Right cardiac atrium (tissue), 5 donors: ENCODE data around the gene RBM27. TPM values are rescaled to one million over a fixed set of nuclear protein-coding genes. Genes with fewer than 3 reads are reported as not detected.
"Not testable (repeated sequence)": the region's sequence is repeated elsewhere in the genome, so short reads cannot be mapped to it uniquely, and the experiment has no call there.

Source experiments
- ATAC-seq, 2 donors: fragments of 200-7000 bp; cut with Tn5 transposase; one replicate each; pipeline versions ENCODE4 v1.8.0 to v1.9.1; 2020; ENCODE audit warnings: moderate library complexity in 2 of 2, mild to moderate bottlenecking in 1 of 2
- DNase-seq, 3 donors: peaks; one replicate each; pipeline ENCODE4 v3.0.0-alpha.2; 2020
- H3K27ac ChIP-seq: one replicate; pipeline ENCODE4 v1.5.1; 2013; ENCODE audit warnings: mild to moderate bottlenecking, low read length, control low read depth, moderate library complexity
- H3K27me3 ChIP-seq: one replicate; pipeline ENCODE4 v1.6.1; 2013; ENCODE audit not compliant: control insufficient read depth, insufficient read depth
- H3K4me1 ChIP-seq: one replicate; pipeline ENCODE4 v1.6.1; 2013; ENCODE audit warnings: low read length; ENCODE audit not compliant: control insufficient read depth, insufficient read depth
- H3K4me3 ChIP-seq: one replicate; pipeline ENCODE4 v1.5.1; 2013; ENCODE audit warnings: low read length, control low read depth
- H3K9me3 ChIP-seq: one replicate; pipeline ENCODE4 v1.6.1; 2013; ENCODE audit warnings: low read length; ENCODE audit not compliant: control insufficient read depth
- WGBS: extraction: QIAGEN DNeasy Blood & Tissue Kit; methylation state at CpG from one replicate; pipeline ENCODE4 v1.1.7; 2013; 5-methylcytosine and 5-hydroxymethylcytosine counted together
- intact Hi-C, 4 donors: fragments of 100-400 bp; cut with DNase I; formaldehyde crosslinking; loops; one replicate each; pipeline versions ENCODE4 v1.11.0 to v1.14.0; 2022 to 2023
- polyA plus RNA-seq: library from polyadenylated mRNA; stranded (reverse); fragments of 200-250 nt; gene quantifications from one replicate; pipeline ENCODE4 v1.2.3, GENCODE V29; 2013
- total RNA-seq, 4 donors: library from RNA; stranded (reverse); fragmentation: NEBNext Ultra II Directional; extraction: Animal tissue kit (Norgen Biotek cat#: 25700); gene quantifications; one replicate each; pipeline ENCODE4 v1.2.1, GENCODE V29; 2021
- donor health status: healthy with polysubstance abuse.
- donor health status: DM: no; HTN: yes; CAD: no.
- donor health status: DM: no; HTN: no; CAD: no.
- donor health status: DM: no; HTN: yes; CAD: no; lungs with severe emphysema.
- donor health status: DM: yes; HTN: yes; CAD: no.

Gene RBM27
- total and polyA plus RNA-seq, 5 donors = 6.7 to 16.7 (median 13.8) TPM

DNA sequence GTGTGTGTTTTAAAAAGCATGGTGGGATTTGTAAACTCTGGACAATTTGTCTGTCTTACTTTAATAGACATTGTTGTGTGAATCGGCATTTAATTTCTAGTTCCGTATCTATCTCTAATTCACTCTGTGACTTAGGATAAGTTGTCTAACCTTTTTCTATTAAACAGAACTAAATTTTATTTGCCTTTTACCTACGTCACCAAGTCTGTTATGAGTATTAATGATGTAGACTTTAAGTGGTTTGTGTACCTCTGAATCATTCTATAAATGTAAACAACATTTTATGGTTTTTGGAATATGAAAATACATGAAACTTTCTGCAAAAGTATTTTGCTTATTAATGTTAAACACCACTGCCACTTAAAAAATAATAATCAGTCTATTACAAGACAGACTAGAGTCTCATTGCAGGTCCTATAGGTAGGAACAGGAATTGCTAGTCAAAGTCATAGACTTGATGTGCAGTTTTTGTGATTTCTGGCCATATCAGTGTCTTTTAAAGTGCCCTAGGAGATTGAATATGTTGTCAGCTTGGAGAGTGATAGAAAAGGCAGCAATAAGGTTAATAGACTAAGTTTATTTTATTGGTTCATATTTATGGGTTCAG, 5.6 kb downstream of the RBM27 start:
- intact Hi-C loops = no loop called here
- WGBS = 92% methylated on average over 3 of the region's 3 CpGs
- Histone ChIP-seq H3K4me3 (no peak overlapping the region), H3K27ac (no peak overlapping the region), H3K4me1 (peaks cover 2% of the 10 kb centered on the region), H3K27me3 (no peaks in the 10 kb centered on the region), H3K9me3 (no peaks in the 10 kb centered on the region)
- DNase-seq = no peak
- ATAC-seq = no peak

DNA sequence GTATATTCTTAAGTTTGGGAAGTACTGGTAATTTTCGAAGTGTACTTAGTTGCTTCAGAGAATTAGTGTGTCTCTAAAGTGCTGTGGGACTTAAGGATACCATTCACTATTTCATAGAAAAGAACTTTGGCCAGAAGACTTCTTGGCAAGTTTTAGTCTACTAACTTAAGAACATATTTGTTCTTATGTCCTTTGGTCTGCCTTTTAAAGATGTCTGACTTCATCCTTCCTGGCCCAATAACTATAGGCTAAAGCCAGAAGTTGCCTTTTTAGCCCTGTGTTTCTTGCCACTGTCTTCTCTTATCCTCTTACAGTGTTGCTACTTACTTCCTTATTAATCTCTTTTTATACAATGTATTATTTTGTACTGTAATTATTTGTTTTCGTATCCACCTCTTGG, 6.3 kb downstream of the RBM27 start:
- DNase-seq = no peak
- no peaks in the 10 kb centered on the region for H3K27me3 ChIP-seq
- no peak for ATAC-seq
- H3K27ac ChIP-seq = no peak overlapping the region
- H3K9me3 ChIP-seq = no peaks in the 10 kb centered on the region
- intact Hi-C loops = no loop called here
- 91% methylated on average over 2 of the region's 2 CpGs for WGBS
- peaks cover 2% of the 10 kb centered on the region for H3K4me1 ChIP-seq
- H3K4me3 ChIP-seq = no peak overlapping the region

- WGBS = 98% methylated on average over 13 of the region's 13 CpGs
- H3K4me1 ChIP-seq, ATAC-seq, H3K9me3 ChIP-seq, H3K27me3 ChIP-seq, DNase-seq, H3K27ac ChIP-seq, intact Hi-C loops, H3K4me3 ChIP-seq: not testable (repeated sequence)
Measured at GRCh38 chr5:146210810-146211209, 7.4 kb downstream of the RBM27 start.

DNA sequence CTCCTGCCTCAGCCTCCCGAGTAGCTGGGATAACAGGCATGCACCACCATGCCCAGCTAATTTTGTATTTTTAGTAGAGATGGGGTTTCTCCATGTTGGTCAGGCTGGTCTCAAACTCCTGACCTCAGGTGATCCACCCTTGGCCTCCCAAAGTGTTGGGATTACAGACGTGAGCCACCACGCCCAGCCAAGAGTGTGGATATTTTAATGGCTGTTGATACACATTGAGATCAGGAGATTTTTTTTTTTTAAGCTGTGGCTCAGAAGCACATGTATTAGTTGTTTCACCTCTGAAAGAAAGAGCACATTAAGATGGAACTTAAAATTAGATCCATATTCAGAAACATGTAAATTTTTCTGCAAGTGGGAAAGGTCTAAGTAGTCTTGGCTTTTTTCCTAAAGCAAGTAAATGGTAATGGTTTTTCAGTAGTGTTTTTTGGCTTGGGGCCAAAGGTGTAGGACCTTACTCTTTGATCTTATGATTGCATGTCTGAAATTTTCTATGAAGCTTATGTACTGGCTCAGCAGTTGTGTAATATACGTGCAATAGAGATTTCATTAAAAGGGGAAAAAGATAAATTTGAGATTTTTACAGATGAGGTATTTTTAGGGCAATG, 9.9 kb downstream of the RBM27 start:
- WGBS = 72% methylated on average over 4 of the region's 4 CpGs
- Histone ChIP-seq H3K27ac (no peak overlapping the region), H3K9me3 (no peaks in the 10 kb centered on the region), H3K27me3 (no peaks in the 10 kb centered on the region), H3K4me1 (peaks cover 1% of the 10 kb centered on the region), H3K4me3 (no peak overlapping the region)
- no peak for DNase-seq
- intact Hi-C loops = no loop called here
- ATAC-seq = no peak

DNA sequence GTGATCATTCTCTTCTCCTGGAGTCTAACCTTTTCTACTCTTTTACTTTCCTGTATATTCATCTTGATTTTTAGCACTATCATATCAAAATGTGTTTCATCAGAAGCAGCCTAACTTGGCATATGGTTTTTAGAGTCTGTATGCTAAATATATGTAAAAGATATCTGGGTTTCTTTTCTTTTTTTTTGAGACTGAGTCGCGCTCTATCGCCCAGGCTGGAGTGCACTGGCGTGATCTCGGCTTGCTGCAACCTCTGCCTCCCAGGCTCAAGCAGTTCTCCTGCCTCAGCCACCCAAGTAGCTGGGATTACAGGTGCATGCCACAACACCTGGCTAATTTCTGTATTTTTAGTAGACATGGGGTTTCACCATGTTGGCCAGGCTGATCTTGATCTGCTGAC, 11.5 kb downstream of the RBM27 start:
- H3K9me3 ChIP-seq, H3K4me1 ChIP-seq, H3K27me3 ChIP-seq, intact Hi-C loops, ATAC-seq, H3K4me3 ChIP-seq, H3K27ac ChIP-seq, DNase-seq: not testable (repeated sequence)
- 97% methylated on average over 5 of the region's 5 CpGs for WGBS

DNA sequence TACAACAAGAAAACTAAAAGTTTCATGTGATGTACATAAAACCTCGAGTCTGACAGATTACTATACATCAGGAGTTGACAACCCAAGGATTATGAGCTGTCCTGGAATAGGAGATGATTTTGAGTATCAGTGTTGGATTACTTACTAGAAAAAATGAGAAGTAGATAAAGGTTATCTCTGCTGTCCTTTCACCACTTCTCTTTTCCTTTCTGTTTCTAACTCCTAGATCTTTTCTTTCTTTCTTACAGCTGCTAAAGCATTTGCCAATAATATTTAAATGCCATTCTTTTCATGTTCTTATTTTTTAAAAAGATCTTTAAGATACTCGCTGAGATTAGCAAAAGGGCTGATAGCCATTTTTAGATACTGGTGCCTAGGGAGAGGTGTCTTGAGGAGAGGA, 14.8 kb downstream of the RBM27 start:
- H3K4me1 ChIP-seq = peaks cover 3% of the 10 kb centered on the region
- H3K27ac ChIP-seq = no peak overlapping the region
- 50% methylated on average over 2 of the region's 2 CpGs for WGBS
- no peak for DNase-seq
- H3K9me3 ChIP-seq = no peaks in the 10 kb centered on the region
- intact Hi-C loops = no loop called here
- H3K27me3 ChIP-seq = no peaks in the 10 kb centered on the region
- no peak for ATAC-seq
- no peak overlapping the region for H3K4me3 ChIP-seq

DNA sequence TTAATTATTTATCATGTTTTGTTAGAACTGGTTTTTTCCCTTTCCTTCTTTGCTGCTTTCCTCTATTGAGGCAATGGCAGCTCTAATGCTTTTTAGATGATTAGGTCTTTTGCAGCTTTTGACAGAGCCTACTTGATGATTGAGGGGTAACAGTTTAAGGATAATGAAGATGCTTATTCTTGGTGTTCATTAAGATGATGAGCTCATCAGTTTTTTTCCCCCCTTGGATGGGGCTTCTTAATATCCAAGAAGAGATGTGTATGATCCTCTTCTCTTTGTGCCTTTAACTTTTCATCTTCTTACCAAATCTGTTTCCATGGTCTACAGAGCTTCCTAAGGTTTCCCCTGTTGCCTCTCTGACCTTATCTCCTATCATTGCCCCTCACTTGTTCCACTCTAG, 15.8 kb downstream of the RBM27 start:
- H3K27ac ChIP-seq = no peak overlapping the region
- no peaks in the 10 kb centered on the region for H3K27me3 ChIP-seq
- DNase-seq (no peak), ATAC-seq (no peak)
- intact Hi-C loops = no loop called here
- peaks cover 3% of the 10 kb centered on the region for H3K4me1 ChIP-seq
- no peak overlapping the region for H3K4me3 ChIP-seq
- H3K9me3 ChIP-seq = no peaks in the 10 kb centered on the region

DNA sequence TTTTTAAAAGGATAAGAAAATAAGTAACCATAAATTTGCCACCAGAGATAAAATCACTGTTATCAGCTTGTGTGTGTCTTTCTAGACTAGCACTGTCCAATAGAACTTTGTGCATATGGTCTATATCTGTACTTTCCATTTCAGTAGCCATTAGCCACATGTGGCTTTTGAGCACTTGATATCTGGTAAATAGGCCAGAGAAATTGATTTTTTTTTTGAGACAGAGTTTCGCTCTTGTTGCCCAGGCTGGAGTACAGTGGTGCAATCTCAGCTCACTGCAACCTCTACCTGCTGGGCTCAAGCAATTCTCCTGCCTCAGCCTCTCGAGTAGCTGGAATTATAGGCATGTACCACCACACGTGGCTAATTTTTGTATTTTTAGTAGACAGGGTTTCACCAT, 17.8 kb downstream of the RBM27 start:
- 76% methylated on average over 3 of the region's 3 CpGs for WGBS

GRCh38 chr5:146222005-146222404, 18.6 kb downstream of the RBM27 start:
- Histone ChIP-seq H3K4me3 (no peak overlapping the region), H3K27ac (no peak overlapping the region), H3K4me1 (peaks cover 3% of the 10 kb centered on the region), H3K27me3 (no peaks in the 10 kb centered on the region), H3K9me3 (no peaks in the 10 kb centered on the region)
- WGBS = 92% methylated on average over 1 of the region's 1 CpG
- intact Hi-C loops = no loop called here
- no peak for ATAC-seq
- no peak for DNase-seq

More for the DNA sequence above, 17.8 kb downstream of the RBM27 start:
- intact Hi-C loops = no loop called here
- Histone ChIP-seq H3K27ac (no peak overlapping the region), H3K4me1 (peaks cover 3% of the 10 kb centered on the region), H3K4me3 (no peak overlapping the region), H3K27me3 (no peaks in the 10 kb centered on the region), H3K9me3 (no peaks in the 10 kb centered on the region)
- DNase-seq = no peak
- no peak for ATAC-seq

DNA sequence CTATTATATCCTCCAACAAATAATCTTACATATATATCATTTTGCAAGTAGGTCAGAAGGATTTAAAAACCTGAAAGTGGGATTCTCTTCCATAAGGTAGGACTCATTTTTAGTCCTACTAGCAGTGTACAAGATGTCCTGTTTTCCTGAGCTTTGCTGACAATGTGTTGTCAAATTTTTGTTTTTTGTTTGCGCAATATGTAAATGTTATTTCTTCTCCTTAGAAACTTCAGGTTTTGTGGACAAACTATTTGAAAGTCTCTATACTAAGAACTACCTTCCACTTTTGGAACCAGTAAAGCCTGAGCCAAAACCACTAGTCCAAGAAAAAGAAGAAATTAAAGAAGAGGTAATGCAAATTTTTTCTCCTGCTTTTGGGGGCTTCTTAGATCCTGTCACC, 19.8 kb downstream of the RBM27 start:
- no peak for DNase-seq
- peaks cover 2% of the 10 kb centered on the region for H3K4me1 ChIP-seq
- ATAC-seq = no peak
- no peaks in the 10 kb centered on the region for H3K9me3 ChIP-seq
- H3K27ac ChIP-seq = no peak overlapping the region
- H3K4me3 ChIP-seq = no peak overlapping the region
- WGBS = 97% methylated on average over 1 of the region's 1 CpG
- intact Hi-C loops = no loop called here
- H3K27me3 ChIP-seq = no peaks in the 10 kb centered on the region

DNA sequence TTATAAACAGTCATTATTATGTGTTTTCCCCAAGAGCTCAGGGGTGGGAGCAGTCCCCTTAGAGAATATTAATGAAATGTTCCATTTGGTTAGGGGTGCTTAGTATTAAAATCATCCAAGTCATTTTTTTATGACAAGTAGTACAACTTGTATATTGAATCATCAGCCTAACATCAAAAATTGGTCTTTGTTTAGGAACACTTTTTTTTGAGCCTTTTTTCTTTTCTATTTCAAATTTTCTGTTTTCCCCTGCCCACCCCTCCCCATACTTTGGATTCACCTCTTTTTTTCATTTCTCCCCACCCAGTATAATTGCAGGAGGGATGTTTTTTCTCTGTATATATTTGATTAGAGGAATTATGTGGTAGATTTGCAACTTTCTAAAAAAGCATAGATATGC, 25.8 kb downstream of the RBM27 start:
- H3K4me1 ChIP-seq = peaks cover 2% of the 10 kb centered on the region
- H3K27ac ChIP-seq = no peak overlapping the region
- no peaks in the 10 kb centered on the region for H3K9me3 ChIP-seq
- H3K27me3 ChIP-seq = no peaks in the 10 kb centered on the region
- DNase-seq (no peak), ATAC-seq (no peak)
- intact Hi-C loops = no loop called here
- H3K4me3 ChIP-seq = no peak overlapping the region

DNA sequence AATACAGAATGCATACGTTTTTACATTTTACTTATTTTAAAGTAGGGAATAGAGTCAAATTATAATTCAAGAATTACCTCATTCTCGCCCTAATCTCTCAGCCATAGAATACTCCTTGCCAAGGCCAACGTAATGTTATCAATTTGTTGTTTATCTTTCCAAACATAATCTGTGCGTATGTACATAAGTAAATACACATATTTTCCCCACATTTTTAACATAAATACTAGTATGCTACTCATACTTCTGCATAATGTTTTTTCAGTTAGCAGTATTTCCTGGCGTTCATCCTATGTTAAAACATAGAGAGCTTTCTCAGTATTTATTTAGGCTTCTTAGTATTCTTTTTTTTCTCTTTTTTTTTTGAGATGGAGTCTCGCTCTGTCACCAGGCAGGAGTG, 28.8 kb downstream of the RBM27 start:
- ATAC-seq (no peak), DNase-seq (no peak)
- H3K4me3 ChIP-seq = no peak overlapping the region
- intact Hi-C loops = no loop called here
- WGBS = 77% methylated on average over 6 of the region's 6 CpGs
- no peaks in the 10 kb centered on the region for H3K27me3 ChIP-seq
- H3K4me1 ChIP-seq = peaks cover 2% of the 10 kb centered on the region
- H3K27ac ChIP-seq = no peak overlapping the region
- H3K9me3 ChIP-seq = no peaks in the 10 kb centered on the region
